Measurements from ENCODE around the gene GNAQ. TPM values are rescaled to one million over a fixed set of nuclear protein-coding genes. Genes with fewer than 3 reads are reported as not detected.
A peak's percentile ranks its signal among the peaks of the same experiment; 100 is the strongest.

GNAQ gene
- total and polyA plus RNA-seq, 4 experiments from 2014 or later, result 6.9 to 57.2 (median 34.5) TPM

GRCh38 chr9:77908293-77908692 lies 123.3 kb downstream of the GNAQ start:
- Mint-ChIP-seq H3K27me3 (no peaks in the 10 kb centered on the region), H3K36me3 (peaks cover 13 to 40% of the 10 kb centered on the region in 2 donors), H3K4me3 (no peak overlapping the region), H3K9me3 (no peaks in the 10 kb centered on the region), H3K4me1 (peaks cover 32 to 64% (median 54%) of the 10 kb centered on the region in 4 donors), H3K27ac (peak overlapping the region in 6 of 7 donors; percentile 46 to 87 (median 82))
- Histone ChIP-seq H3K4me1 (ENCODE audit: insufficient read depth, low read length) (peaks cover 41% of the 10 kb centered on the region), H3K27ac (ENCODE audit: low read depth, low read length) (no peak overlapping the region), H3K36me3 (ENCODE audit: insufficient read depth, low read length) (no peaks in the 10 kb centered on the region), H3K9me3 (ENCODE audit: control insufficient read depth in 1 of 2, low read length in 2 of 2) (no peaks in the 10 kb centered on the region), H3K27me3 (ENCODE audit: insufficient read depth, low read length) (no peaks in the 10 kb centered on the region), H3K4me3 (ENCODE audit: low read length in 2 of 2) (no peak overlapping the region)
- DNase-seq, result no peak
- CTCF ChIA-PET (ENCODE audit: partially characterized antibody), result no interaction called here
- POLR2A ChIA-PET (ENCODE audit: partially characterized antibody), result no interaction called here
- intact Hi-C loops (cut with micrococcal nuclease), result loop anchor here (5.0 kb wide), 2 partner anchors 124 to 214 kb away; partner anchors contain the start of gene GNAQ

- POLR2A ChIA-PET (ENCODE audit: partially characterized antibody), result no interaction called here
- no peak overlapping the region for H3K27ac ChIP-seq (ENCODE audit: low read depth, low read length)
- H3K4me1 Mint-ChIP-seq, result peaks cover 38 to 62% (median 55%) of the 10 kb centered on the region in 4 donors
- no peaks in the 10 kb centered on the region for H3K9me3 Mint-ChIP-seq
- no peak for DNase-seq
- intact Hi-C loops (cut with micrococcal nuclease), result loop anchor here (5.0 kb wide), 2 partner anchors 125 to 215 kb away; partner anchors contain the start of gene GNAQ
- peaks cover 41% of the 10 kb centered on the region for H3K4me1 ChIP-seq (ENCODE audit: insufficient read depth, low read length)
- H3K27ac Mint-ChIP-seq, result peak overlapping the region in 1 of 7 donors; percentile 80
- H3K36me3 ChIP-seq (ENCODE audit: insufficient read depth, low read length), result no peaks in the 10 kb centered on the region
- no peaks in the 10 kb centered on the region for H3K9me3 ChIP-seq (ENCODE audit: control insufficient read depth in 1 of 2, low read length in 2 of 2)
- peaks cover 14 to 41% of the 10 kb centered on the region in 2 donors for H3K36me3 Mint-ChIP-seq
- no peak overlapping the region for H3K4me3 ChIP-seq (ENCODE audit: low read length in 2 of 2)
- no peak overlapping the region for H3K4me3 Mint-ChIP-seq
- CTCF ChIA-PET (ENCODE audit: partially characterized antibody), result no interaction called here
- no peaks in the 10 kb centered on the region for H3K27me3 Mint-ChIP-seq
- H3K27me3 ChIP-seq (ENCODE audit: insufficient read depth, low read length), result no peaks in the 10 kb centered on the region
These were observed 124.0 kb downstream of the GNAQ start for GRCh38 chr9:77907585-77907984.

GRCh38 chr9:77906991-77907390 lies 124.6 kb downstream of the GNAQ start:
- Histone ChIP-seq H3K27me3 (ENCODE audit: insufficient read depth, low read length) (no peaks in the 10 kb centered on the region), H3K4me3 (ENCODE audit: low read length in 2 of 2) (no peak overlapping the region), H3K36me3 (ENCODE audit: insufficient read depth, low read length) (no peaks in the 10 kb centered on the region), H3K9me3 (ENCODE audit: control insufficient read depth in 1 of 2, low read length in 2 of 2) (no peaks in the 10 kb centered on the region), H3K4me1 (ENCODE audit: insufficient read depth, low read length) (peaks cover 41% of the 10 kb centered on the region), H3K27ac (ENCODE audit: low read depth, low read length) (no peak overlapping the region)
- Mint-ChIP-seq H3K4me3 (no peak overlapping the region), H3K4me1 (peaks cover 38 to 56% (median 50%) of the 10 kb centered on the region in 4 donors), H3K27ac (no peak overlapping the region), H3K36me3 (peaks cover 14 to 35% of the 10 kb centered on the region in 2 donors), H3K9me3 (no peaks in the 10 kb centered on the region), H3K27me3 (no peaks in the 10 kb centered on the region)
- DNase-seq, result no peak
- intact Hi-C loops (cut with micrococcal nuclease), result loop anchor here (5.0 kb wide), 2 partner anchors 125 to 215 kb away; partner anchors contain the start of gene GNAQ
- POLR2A ChIA-PET (ENCODE audit: partially characterized antibody), result no interaction called here
- CTCF ChIA-PET (ENCODE audit: partially characterized antibody), result no interaction called here

GRCh38 chr9:77903666-77904285 lies 127.8 kb downstream of the GNAQ start:
- Histone ChIP-seq H3K4me1 (ENCODE audit: insufficient read depth, low read length) (peaks cover 21% of the 10 kb centered on the region), H3K4me3 (ENCODE audit: low read length in 2 of 2) (no peak overlapping the region), H3K9me3 (ENCODE audit: control insufficient read depth in 1 of 2, low read length in 2 of 2) (no peaks in the 10 kb centered on the region), H3K27me3 (ENCODE audit: insufficient read depth, low read length) (no peaks in the 10 kb centered on the region), H3K36me3 (ENCODE audit: insufficient read depth, low read length) (no peaks in the 10 kb centered on the region), H3K27ac (ENCODE audit: low read depth, low read length) (no peak overlapping the region)
- H3K9me3 Mint-ChIP-seq, result no peaks in the 10 kb centered on the region
- ChIA-PET CTCF (ENCODE audit: partially characterized antibody) (interaction anchor here (1.7 kb wide), 1 partner anchor 73 kb away, joined by 3 read pairs; no protein-coding TSS in a partner anchor), POLR2A (ENCODE audit: partially characterized antibody) (no interaction called here)
- peaks cover 29 to 43% (median 33%) of the 10 kb centered on the region in 4 donors for H3K4me1 Mint-ChIP-seq
- peak overlapping the region in 1 of 7 donors; percentile 29 for H3K27ac Mint-ChIP-seq
- intact Hi-C loops (cut with micrococcal nuclease), result no loop called here
- no peak for DNase-seq
- H3K4me3 Mint-ChIP-seq, result no peak overlapping the region
- peaks cover 26 to 39% of the 10 kb centered on the region in 2 donors for H3K36me3 Mint-ChIP-seq
- no peaks in the 10 kb centered on the region for H3K27me3 Mint-ChIP-seq

- intact Hi-C loops (cut with micrococcal nuclease), result no loop called here
These were observed 129.8 kb downstream of the GNAQ start for GRCh38 chr9:77901771-77902170.

GRCh38 chr9:77901018-77901417 lies 130.6 kb downstream of the GNAQ start:
- ChIA-PET CTCF (ENCODE audit: partially characterized antibody) (no interaction called here), POLR2A (ENCODE audit: partially characterized antibody) (no interaction called here)
- no peaks in the 10 kb centered on the region for H3K27me3 ChIP-seq (ENCODE audit: insufficient read depth, low read length)
- DNase-seq, result no peak
- no peak overlapping the region for H3K4me3 Mint-ChIP-seq
- no peaks in the 10 kb centered on the region for H3K36me3 ChIP-seq (ENCODE audit: insufficient read depth, low read length)
- H3K27ac ChIP-seq (ENCODE audit: low read depth, low read length), result no peak overlapping the region
- peaks cover 29 to 40% of the 10 kb centered on the region in 2 donors for H3K36me3 Mint-ChIP-seq
- no peaks in the 10 kb centered on the region for H3K27me3 Mint-ChIP-seq
- H3K9me3 Mint-ChIP-seq, result no peaks in the 10 kb centered on the region
- H3K9me3 ChIP-seq (ENCODE audit: control insufficient read depth in 1 of 2, low read length in 2 of 2), result no peaks in the 10 kb centered on the region
- H3K27ac Mint-ChIP-seq, result peak overlapping the region in 3 of 7 donors; percentile 25 to 48 (median 39)
- peaks cover 23 to 48% (median 25%) of the 10 kb centered on the region in 4 donors for H3K4me1 Mint-ChIP-seq
- intact Hi-C loops (cut with micrococcal nuclease), result no loop called here
- H3K4me3 ChIP-seq (ENCODE audit: low read length in 2 of 2), result no peak overlapping the region
- H3K4me1 ChIP-seq (ENCODE audit: insufficient read depth, low read length), result peaks cover 10% of the 10 kb centered on the region

More at GRCh38 chr9:77901771-77902170, 129.8 kb downstream of the GNAQ start:
- no peaks in the 10 kb centered on the region for H3K9me3 ChIP-seq (ENCODE audit: control insufficient read depth in 1 of 2, low read length in 2 of 2)
- no peaks in the 10 kb centered on the region for H3K36me3 ChIP-seq (ENCODE audit: insufficient read depth, low read length)
- H3K27ac ChIP-seq (ENCODE audit: low read depth, low read length), result no peak overlapping the region
- no peaks in the 10 kb centered on the region for H3K27me3 Mint-ChIP-seq
- H3K27me3 ChIP-seq (ENCODE audit: insufficient read depth, low read length), result no peaks in the 10 kb centered on the region
- no peak overlapping the region for H3K4me3 Mint-ChIP-seq
- H3K27ac Mint-ChIP-seq, result peak overlapping the region in 1 of 7 donors; percentile 48
- H3K4me1 Mint-ChIP-seq, result peaks cover 23 to 44% (median 25%) of the 10 kb centered on the region in 4 donors
- H3K4me1 ChIP-seq (ENCODE audit: insufficient read depth, low read length), result peaks cover 10% of the 10 kb centered on the region
- no peak overlapping the region for H3K4me3 ChIP-seq (ENCODE audit: low read length in 2 of 2)
- H3K36me3 Mint-ChIP-seq, result peaks cover 26 to 33% of the 10 kb centered on the region in 2 donors
- ChIA-PET CTCF (ENCODE audit: partially characterized antibody) (no interaction called here), POLR2A (ENCODE audit: partially characterized antibody) (no interaction called here)
- H3K9me3 Mint-ChIP-seq, result no peaks in the 10 kb centered on the region
- DNase-seq, result no peak

- Mint-ChIP-seq H3K27me3 (no peaks in the 10 kb centered on the region), H3K9me3 (no peaks in the 10 kb centered on the region), H3K4me1 (peaks cover 23 to 43% (median 30%) of the 10 kb centered on the region in 4 donors), H3K4me3 (no peak overlapping the region), H3K27ac (no peak overlapping the region), H3K36me3 (peaks cover 30 to 45% of the 10 kb centered on the region in 2 donors)
- Histone ChIP-seq H3K27me3 (ENCODE audit: insufficient read depth, low read length) (no peaks in the 10 kb centered on the region), H3K27ac (ENCODE audit: low read depth, low read length) (no peak overlapping the region), H3K4me3 (ENCODE audit: low read length in 2 of 2) (no peak overlapping the region), H3K9me3 (ENCODE audit: control insufficient read depth in 1 of 2, low read length in 2 of 2) (no peaks in the 10 kb centered on the region), H3K36me3 (ENCODE audit: insufficient read depth, low read length) (no peaks in the 10 kb centered on the region), H3K4me1 (ENCODE audit: insufficient read depth, low read length) (peaks cover 10% of the 10 kb centered on the region)
- ChIA-PET POLR2A (ENCODE audit: partially characterized antibody) (no interaction called here), CTCF (ENCODE audit: partially characterized antibody) (interaction anchor here (1.6 kb wide), 1 partner anchor 13 kb away, joined by 3 read pairs; no protein-coding TSS in a partner anchor)
- intact Hi-C loops (cut with micrococcal nuclease), result no loop called here
- DNase-seq, result no peak
These were observed 131.8 kb downstream of the GNAQ start for GRCh38 chr9:77899679-77900354.
